IMR-90 (cell line): ENCODE measurements around the gene SIPA1L3. TPM values are rescaled to one million over a fixed set of nuclear protein-coding genes. Genes with fewer than 3 reads are reported as not detected.

Experiments used
- ATAC-seq: fragments of 200-7000 bp; cut with Tn5 transposase; 2 replicates; pipeline ENCODE4 v1.9.1; 2020; ENCODE audit warnings: low read depth, mild to moderate bottlenecking, moderate library complexity
- BruUV-seq: library from RNA; stranded (reverse); fragments of 400-500 nt; replicated peaks from 2 replicates; lab custom pipeline; 2021; lab: Mats Ljungman, UMichigan
- CTCF ChIA-PET: fragments of 300-600 bp; formaldehyde crosslinking; extraction: SDS; loops from one replicate; lab custom pipeline; 2021; ENCODE audit warnings: antibody characterized with exemption; lab: Yijun Ruan, JAX
- POLR2A ChIA-PET: fragments of 300-600 bp; sonication (Branson Sonifier 250); formaldehyde crosslinking; loops from one replicate; lab custom pipeline; 2022; ENCODE audit warnings: antibody characterized with exemption; ENCODE audit not compliant: unreplicated experiment; lab: Charles Lee
- DNase-seq: peaks from one replicate; pipeline ENCODE4 v3.0.0; 2013
- H2AFZ ChIP-seq: replicated peaks from 2 replicates; pipeline ENCODE3; 2013; ENCODE audit warnings: low read length, mild to moderate bottlenecking; ENCODE audit not compliant: poor library complexity
- H2AK5ac ChIP-seq: 2 replicates; pipeline ENCODE4 v1.6.1; 2013; ENCODE audit warnings: low read depth, low read length, inconsistent platforms
- H2AK9ac ChIP-seq: replicated peaks from 2 replicates; pipeline ENCODE3; 2013; ENCODE audit warnings: mild to moderate bottlenecking, low read depth, low read length, moderate library complexity; ENCODE audit not compliant: poor library complexity
- H2BK120ac ChIP-seq: 2 replicates; pipeline ENCODE4 v1.6.1; 2013; ENCODE audit warnings: low read depth, low read length, inconsistent platforms
- H2BK15ac ChIP-seq: 3 replicates; pipeline ENCODE4 v1.6.1; 2013; ENCODE audit warnings: low read depth, low read length, inconsistent platforms
- H2BK20ac ChIP-seq: 2 replicates; pipeline ENCODE4 v1.6.1; 2013; ENCODE audit warnings: low read depth, mild to moderate bottlenecking, inconsistent platforms, low read length, moderate library complexity
- H2BK5ac ChIP-seq: 2 replicates; pipeline ENCODE4 v1.6.1; 2013; ENCODE audit warnings: mild to moderate bottlenecking, low read depth, low read length, inconsistent platforms; ENCODE audit not compliant: poor library complexity, severe bottlenecking
- H3K14ac ChIP-seq: replicated peaks from 2 replicates; pipeline ENCODE4 v1.6.1; 2013; ENCODE audit warnings: low read depth, low read length, inconsistent platforms
- H3K18ac ChIP-seq: 2 replicates; pipeline ENCODE4 v1.6.1; 2013; ENCODE audit warnings: low read depth, low read length, control low read depth
- H3K23ac ChIP-seq: 2 replicates; pipeline ENCODE4 v1.6.1; 2013; ENCODE audit warnings: low read depth, low read length, inconsistent platforms
- H3K27ac ChIP-seq: 2 replicates; pipeline ENCODE4 v1.5.1; 2013; ENCODE audit warnings: mild to moderate bottlenecking, control low read depth, low read length; ENCODE audit not compliant: insufficient read depth
- H3K27me3 ChIP-seq: 2 replicates; pipeline ENCODE4 v1.6.1; 2013; ENCODE audit warnings: low read length; ENCODE audit not compliant: control insufficient read depth, insufficient read depth
- H3K36me3 ChIP-seq: 2 replicates; pipeline ENCODE4 v1.6.1; 2013; ENCODE audit warnings: low read length, mixed read lengths; ENCODE audit not compliant: control insufficient read depth, insufficient read depth
- H3K4ac ChIP-seq: 2 replicates; pipeline ENCODE4 v1.6.1; 2013; ENCODE audit warnings: low read depth, low read length, inconsistent platforms
- H3K4me1 ChIP-seq: 2 replicates; pipeline ENCODE4 v1.6.1; 2013; ENCODE audit warnings: low read length, mixed read lengths; ENCODE audit not compliant: control insufficient read depth, insufficient read depth
- H3K4me2 ChIP-seq: 2 replicates; pipeline ENCODE4 v1.6.1; 2013; ENCODE audit warnings: low read depth, mild to moderate bottlenecking, control low read depth, low read length, moderate library complexity
- H3K4me3 ChIP-seq: 2 replicates; pipeline ENCODE4 v1.5.1; 2013; ENCODE audit warnings: low read depth, mild to moderate bottlenecking, control low read depth, low read length, moderate library complexity; ENCODE audit not compliant: insufficient read depth
- H3K56ac ChIP-seq: 2 replicates; pipeline ENCODE4 v1.6.1; 2013; ENCODE audit warnings: low read length, inconsistent platforms; ENCODE audit not compliant: insufficient read depth; ENCODE audit errors: extremely low read depth
- H3K79me1 ChIP-seq, 2 experiments: 2 replicates each; pipeline ENCODE4 v1.6.1; 2013; ENCODE audit warnings: low read length in 2 of 2, inconsistent platforms in 1 of 2, low read depth in 1 of 2
- H3K9ac ChIP-seq: 2 replicates; pipeline ENCODE4 v1.6.1; 2013; ENCODE audit warnings: low read depth, low read length, control low read depth
- H3K9me1 ChIP-seq: 2 replicates; pipeline ENCODE4 v1.6.1; 2013; ENCODE audit warnings: low read length, inconsistent platforms; ENCODE audit not compliant: insufficient read depth
- H3K9me3 ChIP-seq: 2 replicates; pipeline ENCODE4 v1.6.1; 2013; ENCODE audit warnings: low read length; ENCODE audit not compliant: control insufficient read depth, insufficient read depth
- H4K20me1 ChIP-seq: 2 replicates; pipeline ENCODE4 v1.6.1; 2013; ENCODE audit warnings: low read length, inconsistent platforms; ENCODE audit not compliant: insufficient read depth
- H4K5ac ChIP-seq: 2 replicates; pipeline ENCODE4 v1.6.1; 2013; ENCODE audit warnings: mild to moderate bottlenecking, low read depth, low read length, control low read depth
- H4K8ac ChIP-seq, 2 experiments: 2 replicates each; pipeline ENCODE4 v1.6.1; 2013; ENCODE audit warnings: low read depth in 2 of 2, low read length in 2 of 2, control low read depth in 1 of 2, inconsistent platforms in 1 of 2
- H4K91ac ChIP-seq: 2 replicates; pipeline ENCODE4 v1.6.1; 2013; ENCODE audit warnings: low read depth, low read length, inconsistent platforms; ENCODE audit not compliant: insufficient read depth
- FOS ChIP-seq: fragments of 150-350 bp; IDR thresholded peaks from 2 replicates; pipeline ENCODE4 v1.6.1; 2016; ENCODE audit warnings: low read depth, low read length
- NFE2L2 ChIP-seq: fragments of 150-350 bp; IDR thresholded peaks from 2 replicates; pipeline ENCODE4 v1.6.1; 2016; ENCODE audit warnings: low read depth, mild to moderate bottlenecking, low read length
- RAD21 ChIP-seq: IDR thresholded peaks from 2 replicates; pipeline ENCODE4 v1.6.1; 2012; ENCODE audit warnings: low read length, improper control_type of control experiment
- WGBS, 2 experiments: methylation state at CpG; one replicate each; pipeline versions ENCODE4 v1.1.5 to v1.1.7; 2013; ENCODE audit warnings: missing lambda C conversion rate in 2 of 2; ENCODE audit not compliant: insufficient read length in 1 of 2; ENCODE audit errors: extremely low coverage in 2 of 2; 5-methylcytosine and 5-hydroxymethylcytosine counted together
- dilution Hi-C: fragments of 300-500 bp; cut with HindIII; formaldehyde crosslinking; loops from one replicate; pipeline ENCODE4 v1.14.3; 2018; ENCODE audit warnings: low sequenced_read_pairs; ENCODE audit not compliant: unreplicated experiment
- in situ Hi-C: fragments of 300-500 bp; cut with MboI; formaldehyde crosslinking; loops from 3 replicates; pipeline ENCODE4 v1.14.3; 2019; ENCODE audit warnings: low sequenced_read_pairs, inconsistent platforms, mixed read lengths
- intact Hi-C: fragments of 100-400 bp; cut with micrococcal nuclease; formaldehyde crosslinking; loops from 2 replicates; pipeline ENCODE4 v1.10.0; 2022
- polyA plus RNA-seq, 3 experiments: library from polyadenylated mRNA; depleted of rRNA; stranded (reverse); fragments of >200 nt; gene quantifications; 2 replicates each; pipeline ENCODE4 v1.2.3, GENCODE V29; 2012; ENCODE audit warnings: low replicate concordance in 1 of 3
- total RNA-seq: library from RNA; depleted of rRNA; stranded (reverse); fragments of >200 nt; gene quantifications from 2 replicates; pipeline ENCODE4 v1.2.3, GENCODE V29; 2012
- TF ChIP-seq, protein P1 (sequence below): conservative IDR thresholded peaks from 2 replicates; pipeline ENCODE4 v1.5.1; 2012; ENCODE audit warnings: mild to moderate bottlenecking, low read depth, low read length, improper control_type of control experiment
- TF ChIP-seq, protein P2 (sequence below): fragments of 150-350 bp; IDR thresholded peaks from 2 replicates; pipeline ENCODE4 v1.6.1; 2016; ENCODE audit warnings: low read depth, mild to moderate bottlenecking, low read length, moderate library complexity, borderline replicate concordance

Gene SIPA1L3
- total and polyA plus RNA-seq, 2 of the 4 experiments (the other 2 are of a cell fraction) = 4.1 to 9.4 TPM

DNA sequence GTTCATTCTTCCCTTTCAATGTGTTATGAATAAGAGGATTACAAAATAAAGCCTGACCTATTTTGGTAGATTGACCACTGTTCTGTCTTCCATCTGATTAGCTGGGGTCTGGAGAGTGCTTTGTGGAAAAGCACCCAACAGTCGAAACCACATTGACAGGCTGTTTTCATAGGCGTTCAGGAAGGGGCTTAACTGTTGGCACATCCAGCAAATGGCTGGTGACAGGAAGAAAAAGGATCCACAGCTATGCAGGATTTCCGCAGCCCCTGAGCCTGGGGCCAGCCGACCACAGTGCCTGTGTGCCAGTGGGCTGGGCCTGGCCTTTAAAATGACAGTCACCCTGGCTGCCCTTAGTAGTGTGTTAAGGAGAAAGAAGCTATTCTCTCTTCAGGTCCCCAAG is 113.3 kb downstream of the SIPA1L3 start:
- BruUV-seq = no TSS peak

More for the DNA sequence above, 113.3 kb downstream of the SIPA1L3 start:
- dilution Hi-C loops = no loop called here
- Histone ChIP-seq H3K56ac (no peak overlapping the region), H2AFZ (no peak overlapping the region), H3K27me3 (no peaks in the 10 kb centered on the region), H3K14ac (no peak overlapping the region), H3K9me3 (no peaks in the 10 kb centered on the region), H3K9me1 (peaks cover 39% of the 10 kb centered on the region), H3K18ac (no peak overlapping the region), H4K91ac (no peak overlapping the region), H3K9ac (no peak overlapping the region), H2AK5ac (no peak overlapping the region), H4K20me1 (peaks cover 3% of the 10 kb centered on the region; the same call in 1 of the 2 replicates), H3K4ac (peak overlapping the region; percentile 29; the same call in 1 of the 2 replicates), H4K8ac (no peak overlapping the region), H3K23ac (no peak overlapping the region), H2BK5ac (peak overlapping the region; percentile 60), H4K5ac (no peak overlapping the region; the same call in 1 of the 2 replicates), H2BK20ac (no peak overlapping the region), H3K79me1 (peaks cover 42 to 94% of the 10 kb centered on the region in 2 experiments), H3K4me2 (no peak overlapping the region), H3K4me1 (peaks cover 7% of the 10 kb centered on the region; the same call in 1 of the 2 replicates), H3K36me3 (no peaks in the 10 kb centered on the region), H2AK9ac (no peak overlapping the region), H2BK120ac (no peak overlapping the region), H2BK15ac (no peak overlapping the region), H3K4me3 (no peak overlapping the region), H3K27ac (no peak overlapping the region)
- in situ Hi-C loops = no loop called here
- ATAC-seq (no peak), DNase-seq (no peak)
- ChIA-PET CTCF (interaction anchor here (0.6 kb wide), 1 partner anchor 106 kb away, joined by 3 read pairs; no protein-coding TSS in a partner anchor), POLR2A (no interaction called here)
- WGBS, 2 experiments = no CpG with 5 or more reads among the region's 4 CpGs
- intact Hi-C loops = no loop called here
- TF ChIP-seq, protein P1, sequence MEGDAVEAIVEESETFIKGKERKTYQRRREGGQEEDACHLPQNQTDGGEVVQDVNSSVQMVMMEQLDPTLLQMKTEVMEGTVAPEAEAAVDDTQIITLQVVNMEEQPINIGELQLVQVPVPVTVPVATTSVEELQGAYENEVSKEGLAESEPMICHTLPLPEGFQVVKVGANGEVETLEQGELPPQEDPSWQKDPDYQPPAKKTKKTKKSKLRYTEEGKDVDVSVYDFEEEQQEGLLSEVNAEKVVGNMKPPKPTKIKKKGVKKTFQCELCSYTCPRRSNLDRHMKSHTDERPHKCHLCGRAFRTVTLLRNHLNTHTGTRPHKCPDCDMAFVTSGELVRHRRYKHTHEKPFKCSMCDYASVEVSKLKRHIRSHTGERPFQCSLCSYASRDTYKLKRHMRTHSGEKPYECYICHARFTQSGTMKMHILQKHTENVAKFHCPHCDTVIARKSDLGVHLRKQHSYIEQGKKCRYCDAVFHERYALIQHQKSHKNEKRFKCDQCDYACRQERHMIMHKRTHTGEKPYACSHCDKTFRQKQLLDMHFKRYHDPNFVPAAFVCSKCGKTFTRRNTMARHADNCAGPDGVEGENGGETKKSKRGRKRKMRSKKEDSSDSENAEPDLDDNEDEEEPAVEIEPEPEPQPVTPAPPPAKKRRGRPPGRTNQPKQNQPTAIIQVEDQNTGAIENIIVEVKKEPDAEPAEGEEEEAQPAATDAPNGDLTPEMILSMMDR = no peak
- no peak for TF ChIP-seq RAD21
- TF ChIP-seq FOS = no peak
- TF ChIP-seq, protein P2, sequence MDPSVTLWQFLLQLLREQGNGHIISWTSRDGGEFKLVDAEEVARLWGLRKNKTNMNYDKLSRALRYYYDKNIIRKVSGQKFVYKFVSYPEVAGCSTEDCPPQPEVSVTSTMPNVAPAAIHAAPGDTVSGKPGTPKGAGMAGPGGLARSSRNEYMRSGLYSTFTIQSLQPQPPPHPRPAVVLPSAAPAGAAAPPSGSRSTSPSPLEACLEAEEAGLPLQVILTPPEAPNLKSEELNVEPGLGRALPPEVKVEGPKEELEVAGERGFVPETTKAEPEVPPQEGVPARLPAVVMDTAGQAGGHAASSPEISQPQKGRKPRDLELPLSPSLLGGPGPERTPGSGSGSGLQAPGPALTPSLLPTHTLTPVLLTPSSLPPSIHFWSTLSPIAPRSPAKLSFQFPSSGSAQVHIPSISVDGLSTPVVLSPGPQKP = no peak
- no peak for TF ChIP-seq NFE2L2
